Stimulated activated CD4-positive, alpha-beta T cell treated with anti-CD3 and anti-CD28 coated beads, Interleukin-15, amount 100 ng/mL, for 1 hour (primary cell): ENCODE data around the gene SNHG17.
A peak's percentile ranks its signal among the peaks of the same experiment; 100 is the strongest.
"Not testable (repeated sequence)": the region's sequence is repeated elsewhere in the genome, so short reads cannot be mapped to it uniquely, and the experiment has no call there.

Source experiments
- DNase-seq, 2 donors: peaks; one replicate each; pipeline ENCODE4 v3.0.0-alpha.2; 2020; ENCODE audit warnings: low read depth in 1 of 2, low spot score in 1 of 2

Gene SNHG17

GRCh38 chr20:38447931-38448675 is 13.0 kb upstream of the SNHG17 start:
- no peak for DNase-seq

GRCh38 chr20:38447251-38447661 is 12.1 kb upstream of the SNHG17 start:
- no peak for DNase-seq

GRCh38 chr20:38446441-38447209 is 11.5 kb upstream of the SNHG17 start:
- DNase-seq, result peak; percentile 86 to 94

GRCh38 chr20:38445901-38446425 is 10.8 kb upstream of the SNHG17 start:
- DNase-seq, result no peak

- no peak for DNase-seq
These were observed 10.3 kb upstream of the SNHG17 start for GRCh38 chr20:38445381-38445796.

GRCh38 chr20:38441916-38442315 is 6.8 kb upstream of the SNHG17 start:
- DNase-seq, result no peak

- not testable (repeated sequence) for DNase-seq
These were observed 6.0 kb upstream of the SNHG17 start for GRCh38 chr20:38441110-38441509.

- no peak for DNase-seq
These were observed 2.7 kb upstream of the SNHG17 start for GRCh38 chr20:38437796-38438195.

- DNase-seq, result no peak
These were observed 419 bp upstream of the SNHG17 start for GRCh38 chr20:38435555-38435939.

- peak in 1 of 2 donors; percentile 6 for DNase-seq
These were observed 807 bp downstream of the SNHG17 start for GRCh38 chr20:38434301-38434741.

- DNase-seq, result no peak
These were observed 1.7 kb downstream of the SNHG17 start for GRCh38 chr20:38433304-38433972.

- not testable (repeated sequence) for DNase-seq
These were observed 2.3 kb downstream of the SNHG17 start for GRCh38 chr20:38432870-38433269.

- DNase-seq, result no peak
These were observed 2.8 kb downstream of the SNHG17 start for GRCh38 chr20:38432292-38432691.

GRCh38 chr20:38430679-38431325 is 4.3 kb downstream of the SNHG17 start:
- no peak for DNase-seq

- no peak for DNase-seq
These were observed 5.8 kb downstream of the SNHG17 start for GRCh38 chr20:38429301-38429700.

- no peak for DNase-seq
These were observed 6.3 kb downstream of the SNHG17 start for GRCh38 chr20:38428800-38429199.

- no peak for DNase-seq
These were observed 7.5 kb downstream of the SNHG17 start for GRCh38 chr20:38427655-38428023.

- DNase-seq, result no peak
These were observed 8.9 kb downstream of the SNHG17 start for GRCh38 chr20:38426006-38426897.

GRCh38 chr20:38424401-38424800 is 10.7 kb downstream of the SNHG17 start:
- no peak for DNase-seq

GRCh38 chr20:38423541-38423940 is 11.6 kb downstream of the SNHG17 start:
- DNase-seq, result no peak
